Calu3 (cell line): ENCODE data around the gene MACROH2A2. TPM values are rescaled to one million over a fixed set of nuclear protein-coding genes. Genes with fewer than 3 reads are reported as not detected.

Experiments used
- BruUV-seq: library from RNA; stranded (reverse); fragments of 400-500 nt; replicated peaks from 2 replicates; lab custom pipeline; 2021; lab: Mats Ljungman, UMichigan
- CTCF ChIA-PET: fragments of 300-600 bp; sonication (Branson Sonifier 250); formaldehyde crosslinking; loops from one replicate; lab custom pipeline; 2022; ENCODE audit warnings: antibody characterized with exemption; lab: Charles Lee
- DNase-seq: peaks from one replicate; pipeline ENCODE4 v3.0.0; 2022
- H3K27ac Mint-ChIP-seq: one replicate; pipeline ENCODE4 v1.8.0; 2022; ENCODE audit warnings: mixed read lengths; ENCODE audit not compliant: unreplicated experiment
- H3K27me3 Mint-ChIP-seq: one replicate; pipeline ENCODE4 v1.8.0; 2022; ENCODE audit warnings: mixed read lengths; ENCODE audit not compliant: unreplicated experiment
- H3K36me3 Mint-ChIP-seq: one replicate; pipeline ENCODE4 v1.8.0; 2022; ENCODE audit warnings: mild to moderate bottlenecking, moderate library complexity, mixed read lengths; ENCODE audit not compliant: insufficient read depth, unreplicated experiment
- H3K4me1 Mint-ChIP-seq: one replicate; pipeline ENCODE4 v1.8.0; 2022; ENCODE audit warnings: mild to moderate bottlenecking, low read depth, mixed read lengths; ENCODE audit not compliant: unreplicated experiment
- H3K4me3 Mint-ChIP-seq: one replicate; pipeline ENCODE4 v1.8.0; 2022; ENCODE audit warnings: mild to moderate bottlenecking, low read depth, moderate library complexity, mixed read lengths; ENCODE audit not compliant: unreplicated experiment
- H3K9me3 Mint-ChIP-seq: one replicate; pipeline ENCODE4 v1.8.0; 2022; ENCODE audit warnings: low read depth, mixed read lengths; ENCODE audit not compliant: unreplicated experiment
- intact Hi-C: fragments of 100-400 bp; cut with micrococcal nuclease; formaldehyde crosslinking; loops from one replicate; pipeline ENCODE4 v1.10.0; 2022; ENCODE audit not compliant: unreplicated experiment
- total RNA-seq: library from RNA; stranded (reverse); gene quantifications from 2 replicates; pipeline ENCODE4 v1.2.3, GENCODE V29; 2022
- TF ChIP-seq, protein P1 (sequence below): fragments of 200-600 bp; IDR thresholded peaks from one replicate; pipeline ENCODE4 v1.8.0; 2022; ENCODE audit warnings: antibody characterized with exemption; ENCODE audit not compliant: unreplicated experiment

MACROH2A2 gene
- total RNA-seq, 1 experiment from 2014 or later: 24.5 TPM

DNA sequence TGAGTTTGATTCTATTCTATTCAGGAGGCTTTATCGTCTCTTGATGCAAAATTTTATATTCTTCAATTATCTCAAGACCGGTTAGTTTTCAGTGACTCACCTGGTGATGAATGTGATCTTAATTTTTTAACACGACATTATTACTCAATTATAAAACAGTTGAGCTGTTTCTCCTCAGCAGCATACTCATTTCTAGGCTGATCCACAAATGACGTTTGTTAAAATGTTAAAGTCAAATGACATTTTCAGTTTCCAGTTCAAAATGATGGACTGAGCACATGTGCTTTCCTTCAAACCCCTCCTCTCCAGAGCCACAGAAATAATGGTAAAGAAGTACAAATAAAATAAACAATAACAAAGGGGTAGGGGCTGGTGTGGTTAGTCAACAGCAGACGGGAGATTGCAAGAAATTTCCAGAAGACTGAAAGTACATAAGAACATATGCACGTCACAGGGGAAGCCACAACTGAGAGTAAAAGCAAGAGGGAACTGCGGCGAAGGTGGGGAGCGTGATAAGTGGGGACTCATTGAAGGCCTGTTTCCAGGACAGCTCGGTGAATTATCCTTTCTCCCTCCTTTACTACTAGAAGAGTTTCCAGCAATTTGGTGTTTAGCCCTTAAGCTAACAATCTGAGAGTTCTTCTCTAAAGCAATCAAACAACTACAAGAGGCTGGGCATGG, 10.9 kb downstream of the MACROH2A2 start:
- intact Hi-C loops: no loop called here
- H3K36me3 Mint-ChIP-seq: no peaks in the 10 kb centered on the region
- no peak overlapping the region for H3K4me3 Mint-ChIP-seq
- CTCF ChIA-PET: no interaction called here
- H3K4me1 Mint-ChIP-seq: no peaks in the 10 kb centered on the region
- BruUV-seq: no TSS peak
- DNase-seq: no peak
- H3K27ac Mint-ChIP-seq: no peak overlapping the region
- H3K9me3 Mint-ChIP-seq: no peaks in the 10 kb centered on the region
- TF ChIP-seq, protein P1, sequence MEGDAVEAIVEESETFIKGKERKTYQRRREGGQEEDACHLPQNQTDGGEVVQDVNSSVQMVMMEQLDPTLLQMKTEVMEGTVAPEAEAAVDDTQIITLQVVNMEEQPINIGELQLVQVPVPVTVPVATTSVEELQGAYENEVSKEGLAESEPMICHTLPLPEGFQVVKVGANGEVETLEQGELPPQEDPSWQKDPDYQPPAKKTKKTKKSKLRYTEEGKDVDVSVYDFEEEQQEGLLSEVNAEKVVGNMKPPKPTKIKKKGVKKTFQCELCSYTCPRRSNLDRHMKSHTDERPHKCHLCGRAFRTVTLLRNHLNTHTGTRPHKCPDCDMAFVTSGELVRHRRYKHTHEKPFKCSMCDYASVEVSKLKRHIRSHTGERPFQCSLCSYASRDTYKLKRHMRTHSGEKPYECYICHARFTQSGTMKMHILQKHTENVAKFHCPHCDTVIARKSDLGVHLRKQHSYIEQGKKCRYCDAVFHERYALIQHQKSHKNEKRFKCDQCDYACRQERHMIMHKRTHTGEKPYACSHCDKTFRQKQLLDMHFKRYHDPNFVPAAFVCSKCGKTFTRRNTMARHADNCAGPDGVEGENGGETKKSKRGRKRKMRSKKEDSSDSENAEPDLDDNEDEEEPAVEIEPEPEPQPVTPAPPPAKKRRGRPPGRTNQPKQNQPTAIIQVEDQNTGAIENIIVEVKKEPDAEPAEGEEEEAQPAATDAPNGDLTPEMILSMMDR: no peak
- peaks cover 12% of the 10 kb centered on the region for H3K27me3 Mint-ChIP-seq

GRCh38 chr10:70064486-70064885, 11.8 kb downstream of the MACROH2A2 start:
- H3K27me3 Mint-ChIP-seq: peaks cover 12% of the 10 kb centered on the region
- BruUV-seq: no TSS peak
- DNase-seq: no peak
- no peaks in the 10 kb centered on the region for H3K36me3 Mint-ChIP-seq
- H3K4me3 Mint-ChIP-seq: no peak overlapping the region
- intact Hi-C loops: no loop called here
- H3K27ac Mint-ChIP-seq: no peak overlapping the region
- TF ChIP-seq, protein P1: no peak
- H3K9me3 Mint-ChIP-seq: no peaks in the 10 kb centered on the region
- CTCF ChIA-PET: interaction anchor here (0.7 kb wide), 1 partner anchor 1315 kb away, joined by 3 read pairs; no protein-coding TSS in a partner anchor
- no peaks in the 10 kb centered on the region for H3K4me1 Mint-ChIP-seq

DNA sequence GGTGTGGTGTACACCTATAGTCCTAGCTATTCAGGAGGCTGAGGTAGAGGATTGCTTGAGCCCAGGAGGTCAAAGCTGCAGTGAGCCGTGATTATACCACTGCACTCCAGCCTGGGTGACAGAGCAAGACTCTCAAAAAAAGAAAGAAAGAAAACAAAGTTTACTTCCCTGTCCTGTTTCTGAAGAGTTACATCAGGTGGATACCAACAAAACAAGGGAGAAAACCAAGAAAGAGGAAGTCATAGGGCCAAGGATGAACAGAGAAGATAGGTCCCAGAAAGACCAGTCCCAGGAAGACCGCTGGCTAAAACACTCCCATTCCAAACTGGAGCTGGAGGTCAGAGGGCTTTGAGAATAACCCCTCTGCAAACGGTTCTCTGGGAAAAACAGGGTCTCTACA, 13.5 kb downstream of the MACROH2A2 start:
- H3K4me3 Mint-ChIP-seq: no peak overlapping the region
- no peaks in the 10 kb centered on the region for H3K9me3 Mint-ChIP-seq
- H3K27me3 Mint-ChIP-seq: peaks cover 12% of the 10 kb centered on the region
- H3K27ac Mint-ChIP-seq: no peak overlapping the region
- CTCF ChIA-PET: no interaction called here
- TF ChIP-seq, protein P1: no peak
- no peaks in the 10 kb centered on the region for H3K36me3 Mint-ChIP-seq
- no TSS peak for BruUV-seq
- intact Hi-C loops: no loop called here
- no peaks in the 10 kb centered on the region for H3K4me1 Mint-ChIP-seq
- no peak for DNase-seq

DNA sequence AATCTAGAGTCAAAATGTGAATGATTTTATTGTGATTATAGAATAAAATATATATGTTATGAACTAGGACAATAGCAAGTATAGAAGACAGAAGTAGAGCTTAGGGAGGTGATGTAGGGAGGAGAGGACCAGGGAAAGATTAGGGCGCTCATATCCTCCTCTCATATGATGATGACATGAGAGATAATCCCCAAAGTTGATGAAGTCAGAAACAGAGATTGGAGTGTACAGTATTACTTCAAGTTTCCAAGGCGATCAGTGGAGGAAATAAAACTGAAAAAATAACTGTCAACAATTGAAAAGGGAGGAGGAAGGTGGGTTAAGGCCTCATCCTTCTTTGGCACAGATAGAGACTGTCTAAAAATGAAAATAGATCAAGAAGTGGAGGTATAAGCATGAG, 14.9 kb downstream of the MACROH2A2 start:
- H3K4me1 Mint-ChIP-seq: no peaks in the 10 kb centered on the region
- intact Hi-C loops: no loop called here
- no TSS peak for BruUV-seq
- TF ChIP-seq, protein P1: no peak
- H3K9me3 Mint-ChIP-seq: no peaks in the 10 kb centered on the region
- H3K27me3 Mint-ChIP-seq: peaks cover 12% of the 10 kb centered on the region
- CTCF ChIA-PET: no interaction called here
- no peak for DNase-seq
- H3K36me3 Mint-ChIP-seq: no peaks in the 10 kb centered on the region
- H3K27ac Mint-ChIP-seq: no peak overlapping the region
- no peak overlapping the region for H3K4me3 Mint-ChIP-seq
